ENCODE data around the gene NCOA7.

NCOA7 gene

GRCh38 chr6:125815080-125815910 is 24.5 kb downstream of the NCOA7 start:
- no peak for DNase-seq

GRCh38 chr6:125816828-125817280 is 26.1 kb downstream of the NCOA7 start:
- DNase-seq, result no peak

GRCh38 chr6:125818225-125818657 is 27.5 kb downstream of the NCOA7 start:
- DNase-seq, result no peak

GRCh38 chr6:125818772-125819260 is 28.1 kb downstream of the NCOA7 start:
- DNase-seq, result no peak

- no peak for DNase-seq
These were observed 29.0 kb downstream of the NCOA7 start for GRCh38 chr6:125819535-125820326.

GRCh38 chr6:125821825-125822281 is 31.1 kb downstream of the NCOA7 start:
- peak; percentile 7 for DNase-seq

GRCh38 chr6:125823180-125823579 is 32.4 kb downstream of the NCOA7 start:
- DNase-seq, result no peak

- no peak for DNase-seq
These were observed 34.4 kb downstream of the NCOA7 start for GRCh38 chr6:125824946-125825771.

GRCh38 chr6:125826695-125827463 is 36.1 kb downstream of the NCOA7 start:
- no peak for DNase-seq

- DNase-seq, result no peak
These were observed 37.1 kb downstream of the NCOA7 start for GRCh38 chr6:125827788-125828320.

GRCh38 chr6:125828476-125829039 is 37.8 kb downstream of the NCOA7 start:
- no peak for DNase-seq

- no peak for DNase-seq
These were observed 38.7 kb downstream of the NCOA7 start for GRCh38 chr6:125829433-125829832.

GRCh38 chr6:125831659-125832058 is 40.9 kb downstream of the NCOA7 start:
- no peak for DNase-seq

GRCh38 chr6:125832391-125833117 is 41.8 kb downstream of the NCOA7 start:
- DNase-seq, result no peak

- no peak for DNase-seq
These were observed 43.6 kb downstream of the NCOA7 start for GRCh38 chr6:125834348-125834747.

GRCh38 chr6:125835221-125835744 is 44.5 kb downstream of the NCOA7 start:
- no peak for DNase-seq

GRCh38 chr6:125836466-125836865 is 45.7 kb downstream of the NCOA7 start:
- DNase-seq, result no peak

- DNase-seq, result no peak
These were observed 48.7 kb downstream of the NCOA7 start for GRCh38 chr6:125839471-125839870.

GRCh38 chr6:125839879-125840278 is 49.1 kb downstream of the NCOA7 start:
- DNase-seq, result no peak

GRCh38 chr6:125841356-125842090 is 50.8 kb downstream of the NCOA7 start:
- no peak for DNase-seq

Data from NCI-H1105 (cell line).